Testis (tissue), 3 donors: ENCODE data around the gene CLEC16A. TPM values are rescaled to one million over a fixed set of nuclear protein-coding genes. Genes with fewer than 3 reads are reported as not detected.

Source experiments
- DNase-seq: peaks from one replicate; pipeline ENCODE4 v3.0.0-alpha.2; 2019
- H3K27ac ChIP-seq, 2 donors: fragments of 200-600 bp; sonication (generic); one replicate each; pipeline ENCODE4 v1.5.1; 2019
- H3K27me3 ChIP-seq: fragments of 200-600 bp; sonication (generic); one replicate; pipeline ENCODE4 v1.5.1; 2019
- H3K36me3 ChIP-seq: fragments of 200-600 bp; sonication (generic); one replicate; pipeline ENCODE4 v1.5.1; 2017; ENCODE audit warnings: low read depth; ENCODE audit errors: missing control alignments
- H3K4me1 ChIP-seq: fragments of 200-600 bp; sonication (generic); one replicate; pipeline ENCODE4 v1.5.1; 2019
- H3K4me3 ChIP-seq, 2 donors: fragments of 200-600 bp; sonication (generic); one replicate each; pipeline ENCODE4 v1.5.1; 2017 to 2019
- H3K9me3 ChIP-seq: fragments of 200-600 bp; sonication (generic); one replicate; pipeline ENCODE4 v1.5.1; 2017
- CTCF ChIP-seq, 3 experiments: fragments of 450-650 bp in 2 of 3; fragments of 200-600 bp in 1 of 3; sonication (generic) in 1 of 3; IDR thresholded peaks; one replicate each; pipeline ENCODE4 v1.5.1; 2016 to 2019; ENCODE audit warnings: antibody characterized with exemption in 3 of 3, mild to moderate bottlenecking in 2 of 3, moderate library complexity in 1 of 3
- POLR2A ChIP-seq: fragments of 450-650 bp; IDR thresholded peaks from one replicate; pipeline ENCODE4 v1.6.1; 2017; ENCODE audit warnings: antibody characterized with exemption, mild to moderate bottlenecking, moderate library complexity
- WGBS, 2 donors: methylation state at CpG; one replicate each; pipeline ENCODE4 v1.1.5; 2018; 5-methylcytosine and 5-hydroxymethylcytosine counted together
- intact Hi-C: fragments of 100-400 bp; cut with DNase I; formaldehyde crosslinking; loops from one replicate; pipeline ENCODE4 v1.15.1; 2023; ENCODE audit warnings: low total_unique reads
- polyA plus RNA-seq: library from polyadenylated mRNA; stranded (reverse); fragments of 350-450 nt; fragmentation: Illumina TruSeq; extraction: RNeasy Lipid Tissue Mini Kit (QIAGEN cat#74804); gene quantifications from one replicate; pipeline ENCODE4 v1.2.3, GENCODE V29; 2014; ENCODE audit warnings: low read depth, low replicate concordance; ENCODE audit not compliant: insufficient read depth
- total RNA-seq, 2 donors: library from RNA; depleted of rRNA; stranded (reverse); fragments of >200 nt; gene quantifications; one replicate each; pipeline ENCODE4 v1.2.3, GENCODE V29; 2016

CLEC16A gene
- total and polyA plus RNA-seq, 3 donors from 2014 or later: 93.9 to 126 (median 122) TPM

GRCh38 chr16:10959161-10959560, 14.8 kb downstream of the CLEC16A start:
- Histone ChIP-seq H3K27me3 (no peaks in the 10 kb centered on the region), H3K4me1 (peaks cover under 1% of the 10 kb centered on the region), H3K36me3 (no peaks in the 10 kb centered on the region), H3K9me3 (no peaks in the 10 kb centered on the region), H3K27ac (no peak overlapping the region), H3K4me3 (no peak overlapping the region)
- no peak for DNase-seq
- WGBS, 2 donors: 94 to 95% methylated on average over 5 of the region's 5 CpGs
- intact Hi-C loops: no loop called here
- TF ChIP-seq CTCF (IDR thresholded peaks at IDR 0.05) (no peak), POLR2A (no peak)

DNA sequence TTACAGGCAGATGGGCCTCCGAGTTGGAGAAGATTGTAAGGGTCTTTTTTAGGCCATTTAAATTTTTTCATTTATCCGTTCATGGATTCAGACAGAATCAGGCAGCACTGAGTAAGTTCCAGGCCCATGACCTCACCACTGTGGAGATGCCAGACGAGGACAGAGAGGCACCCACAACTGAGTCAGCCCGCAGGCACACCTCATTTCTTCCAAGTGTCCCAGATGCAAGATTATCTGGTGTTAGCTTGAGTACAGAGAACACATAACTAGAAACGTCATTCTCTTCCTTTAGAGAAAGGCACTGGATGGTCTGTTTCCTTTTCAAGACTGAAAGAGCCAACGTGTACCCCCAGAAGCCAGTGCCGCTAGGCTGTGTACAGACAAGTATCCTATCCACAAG, 16.9 kb downstream of the CLEC16A start:
- Histone ChIP-seq H3K27me3 (no peaks in the 10 kb centered on the region), H3K4me1 (peaks cover 3% of the 10 kb centered on the region), H3K9me3 (no peaks in the 10 kb centered on the region), H3K4me3 (no peak overlapping the region), H3K27ac (no peak overlapping the region), H3K36me3 (no peaks in the 10 kb centered on the region)
- no peak for DNase-seq
- intact Hi-C loops: no loop called here
- WGBS, 2 donors: 78 to 84% methylated on average over 7 of the region's 7 CpGs
- no peak for TF ChIP-seq CTCF (IDR thresholded peaks at IDR 0.05)
- TF ChIP-seq POLR2A: no peak

- H3K27me3 ChIP-seq: no peaks in the 10 kb centered on the region
- no peaks in the 10 kb centered on the region for H3K9me3 ChIP-seq
- intact Hi-C loops: no loop called here
- DNase-seq: peak; percentile 85
- TF ChIP-seq CTCF (IDR thresholded peaks at IDR 0.05): peak; percentile 74 to 85 (median 80)
- TF ChIP-seq POLR2A: no peak
- H3K36me3 ChIP-seq: no peaks in the 10 kb centered on the region
- no peak overlapping the region for H3K4me3 ChIP-seq
- H3K4me1 ChIP-seq: peaks cover 3% of the 10 kb centered on the region
- 50 to 63% methylated on average over 14 to 20 of the region's 20 CpGs for WGBS, 2 donors
- no peak overlapping the region for H3K27ac ChIP-seq
Observed at GRCh38 chr16:10964039-10964890, 19.9 kb downstream of the CLEC16A start.

DNA sequence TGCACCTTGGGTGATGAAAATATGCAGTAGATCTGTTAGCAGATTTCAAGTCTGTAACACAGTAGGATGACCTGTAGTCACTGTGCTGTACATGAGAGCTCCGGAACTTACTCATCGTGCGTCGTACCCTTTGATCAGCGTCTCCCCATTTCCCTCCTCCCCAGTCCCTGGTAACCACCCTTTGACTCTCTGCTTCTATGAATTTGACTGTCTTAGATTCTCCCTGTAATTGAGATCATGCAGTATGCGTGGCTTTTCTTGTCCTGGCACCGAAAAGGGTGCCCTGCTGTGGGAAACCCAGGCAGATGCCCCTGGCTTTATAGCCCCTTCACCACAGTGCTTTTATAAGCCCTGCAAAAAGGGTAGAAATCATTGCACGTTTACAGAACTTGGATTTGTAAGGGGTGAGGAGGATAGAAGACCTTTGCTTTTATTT, 20.5 kb downstream of the CLEC16A start:
- no peak for DNase-seq
- Histone ChIP-seq H3K4me1 (peaks cover 3% of the 10 kb centered on the region), H3K4me3 (no peak overlapping the region), H3K27me3 (no peaks in the 10 kb centered on the region), H3K36me3 (no peaks in the 10 kb centered on the region), H3K27ac (no peak overlapping the region), H3K9me3 (no peaks in the 10 kb centered on the region)
- 85 to 98% methylated on average over 8 of the region's 8 CpGs for WGBS, 2 donors
- TF ChIP-seq CTCF (IDR thresholded peaks at IDR 0.05) (no peak), POLR2A (no peak)
- intact Hi-C loops: no loop called here
